Lower leg skin (tissue), 3 donors: ENCODE results near the gene STK10.

Source experiments
- POLR2A ChIP-seq, 2 donors: fragments of 450-650 bp; IDR thresholded peaks; one replicate each; pipeline ENCODE4 v1.6.1; 2016 to 2017; ENCODE audit warnings: antibody characterized with exemption in 2 of 2, mild to moderate bottlenecking in 1 of 2, moderate library complexity in 1 of 2
- TF ChIP-seq, protein P1 (sequence below), 3 donors: fragments of 450-650 bp; IDR thresholded peaks; one replicate each; pipeline ENCODE4 v1.5.1; 2016; ENCODE audit warnings: antibody characterized with exemption in 3 of 3, mild to moderate bottlenecking in 3 of 3, moderate library complexity in 2 of 3

DNA sequence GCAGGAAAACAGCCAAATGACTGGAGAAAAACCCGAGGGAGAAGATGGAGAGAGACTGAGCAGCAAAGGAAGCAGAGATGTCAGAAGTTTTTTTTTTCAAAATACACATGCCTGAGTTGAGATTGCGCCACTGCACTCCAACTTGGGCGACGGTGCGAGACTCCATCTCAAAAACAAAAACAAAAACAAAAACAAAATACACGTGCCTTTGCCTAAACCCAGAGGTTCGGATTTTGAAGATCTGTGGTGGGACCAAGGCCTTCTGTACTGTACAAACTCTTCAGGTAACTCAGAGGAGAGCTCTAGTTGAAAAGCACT lies 142.8 kb downstream of the STK10 start:
- no peak for TF ChIP-seq POLR2A (IDR thresholded peaks at IDR 0.05)
- TF ChIP-seq, protein P1, sequence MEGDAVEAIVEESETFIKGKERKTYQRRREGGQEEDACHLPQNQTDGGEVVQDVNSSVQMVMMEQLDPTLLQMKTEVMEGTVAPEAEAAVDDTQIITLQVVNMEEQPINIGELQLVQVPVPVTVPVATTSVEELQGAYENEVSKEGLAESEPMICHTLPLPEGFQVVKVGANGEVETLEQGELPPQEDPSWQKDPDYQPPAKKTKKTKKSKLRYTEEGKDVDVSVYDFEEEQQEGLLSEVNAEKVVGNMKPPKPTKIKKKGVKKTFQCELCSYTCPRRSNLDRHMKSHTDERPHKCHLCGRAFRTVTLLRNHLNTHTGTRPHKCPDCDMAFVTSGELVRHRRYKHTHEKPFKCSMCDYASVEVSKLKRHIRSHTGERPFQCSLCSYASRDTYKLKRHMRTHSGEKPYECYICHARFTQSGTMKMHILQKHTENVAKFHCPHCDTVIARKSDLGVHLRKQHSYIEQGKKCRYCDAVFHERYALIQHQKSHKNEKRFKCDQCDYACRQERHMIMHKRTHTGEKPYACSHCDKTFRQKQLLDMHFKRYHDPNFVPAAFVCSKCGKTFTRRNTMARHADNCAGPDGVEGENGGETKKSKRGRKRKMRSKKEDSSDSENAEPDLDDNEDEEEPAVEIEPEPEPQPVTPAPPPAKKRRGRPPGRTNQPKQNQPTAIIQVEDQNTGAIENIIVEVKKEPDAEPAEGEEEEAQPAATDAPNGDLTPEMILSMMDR (IDR thresholded peaks at IDR 0.05): no peak
